AG04450 (cell line): Measurements from ENCODE around the gene PRDM4. TPM values are rescaled to one million over a fixed set of nuclear protein-coding genes. Genes with fewer than 3 reads are reported as not detected.
"Not testable (repeated sequence)": the region's sequence is repeated elsewhere in the genome, so short reads cannot be mapped to it uniquely, and the experiment has no call there.

ENCODE experiments used
- CTCF ChIA-PET: fragments of 300-600, 350-600 bp; formaldehyde crosslinking; extraction: SDS; loops from one replicate; lab custom pipeline; 2022; ENCODE audit warnings: antibody characterized with exemption, inconsistent platforms; lab: Charles Lee
- POLR2A ChIA-PET: fragments of 350-600 bp; formaldehyde crosslinking; extraction: SDS; loops from one replicate; lab custom pipeline; 2021; ENCODE audit warnings: antibody characterized with exemption, inconsistent platforms; lab: Yijun Ruan, JAX
- DNase-seq: peaks from one replicate; pipeline ENCODE4 v3.0.0-alpha.2; 2011; ENCODE audit warnings: low read depth, low spot score
- H3K27ac ChIP-seq: one replicate; pipeline ENCODE4 v1.5.1; 2012; ENCODE audit warnings: low read depth, low read length, control low read depth
- H3K27me3 ChIP-seq: one replicate; pipeline ENCODE4 v1.6.0; 2012; ENCODE audit warnings: low read length; ENCODE audit not compliant: control insufficient read depth, insufficient read depth
- H3K4me3 ChIP-seq: 2 replicates; pipeline ENCODE4 v1.5.1; 2011; ENCODE audit warnings: mild to moderate bottlenecking, low read depth, low read length, control low read depth
- H3K9me3 ChIP-seq: 2 replicates; pipeline ENCODE4 v1.5.1; 2012; ENCODE audit warnings: low read length; ENCODE audit not compliant: control insufficient read depth, insufficient read depth
- CTCF ChIP-seq: IDR thresholded peaks from 2 replicates; pipeline ENCODE4 v1.5.1; 2011; ENCODE audit warnings: low read depth, low read length, control low read depth, inconsistent platforms
- polyA plus RNA-seq: library from polyadenylated mRNA; depleted of rRNA; stranded (reverse); fragments of >200 nt; gene quantifications from 2 replicates; pipeline ENCODE4 v1.2.3, GENCODE V29; 2011

Gene PRDM4
- polyA plus RNA-seq, 1 experiment: 30.5 TPM

GRCh38 chr12:107730618-107731341, 30.2 kb downstream of the PRDM4 start:
- H3K27me3 ChIP-seq: no peaks in the 10 kb centered on the region
- DNase-seq: no peak
- H3K9me3 ChIP-seq: no peaks in the 10 kb centered on the region
- TF ChIP-seq CTCF: no peak
- POLR2A ChIA-PET: no interaction called here
- H3K27ac ChIP-seq: no peak overlapping the region
- H3K4me3 ChIP-seq: no peak overlapping the region
- CTCF ChIA-PET: no interaction called here

- H3K27ac ChIP-seq, H3K4me3 ChIP-seq, POLR2A ChIA-PET, H3K27me3 ChIP-seq, DNase-seq, CTCF ChIA-PET, H3K9me3 ChIP-seq: not testable (repeated sequence)
Observed at GRCh38 chr12:107727742-107728141, 33.2 kb downstream of the PRDM4 start.

- CTCF ChIA-PET, POLR2A ChIA-PET: not testable (repeated sequence)
Observed at GRCh38 chr12:107727327-107727726, 33.6 kb downstream of the PRDM4 start.

GRCh38 chr12:107718606-107719005, 42.3 kb downstream of the PRDM4 start:
- POLR2A ChIA-PET: no interaction called here
- DNase-seq: no peak
- Histone ChIP-seq H3K9me3 (no peaks in the 10 kb centered on the region), H3K27ac (no peak overlapping the region), H3K27me3 (no peaks in the 10 kb centered on the region), H3K4me3 (no peak overlapping the region)
- TF ChIP-seq CTCF: no peak
- CTCF ChIA-PET: interaction anchor here (1.0 kb wide), 2 partner anchors 42 to 166 kb away, joined by 3 to 4 read pairs; no protein-coding TSS in a partner anchor

More at GRCh38 chr12:107727327-107727726, 33.6 kb downstream of the PRDM4 start:
- not testable (repeated sequence) for H3K4me3 ChIP-seq, H3K9me3 ChIP-seq, H3K27ac ChIP-seq, H3K27me3 ChIP-seq, DNase-seq

- no peak for TF ChIP-seq CTCF
- CTCF ChIA-PET: no interaction called here
- Histone ChIP-seq H3K9me3 (no peaks in the 10 kb centered on the region), H3K4me3 (no peak overlapping the region), H3K27me3 (no peaks in the 10 kb centered on the region), H3K27ac (no peak overlapping the region)
- POLR2A ChIA-PET: no interaction called here
- no peak for DNase-seq
Observed at GRCh38 chr12:107715780-107716179, 45.2 kb downstream of the PRDM4 start.

- CTCF ChIA-PET, H3K4me3 ChIP-seq, DNase-seq, POLR2A ChIA-PET, H3K27me3 ChIP-seq, H3K27ac ChIP-seq, H3K9me3 ChIP-seq: not testable (repeated sequence)
Observed at GRCh38 chr12:107705522-107705921, 55.4 kb downstream of the PRDM4 start.
